ENCODE measurements around the gene GNRHR.

The GNRHR gene

GRCh38 chr4:67770422-67770821 lies 16.2 kb upstream of the GNRHR start:
- no peak overlapping the region for H3K9ac ChIP-seq (ENCODE audit: low read depth, low read length)
- no peaks in the 10 kb centered on the region for H3K27me3 ChIP-seq (ENCODE audit: insufficient read depth, low read length, poor library complexity)
- no peak overlapping the region for H3K4me3 ChIP-seq (ENCODE audit: low read depth in 1 of 2, low read length in 2 of 2)
- H4K20me1 ChIP-seq (ENCODE audit: insufficient read depth, low read length): no peaks in the 10 kb centered on the region
- ATAC-seq (ENCODE audit: insufficient read depth, low read depth) (no peak), DNase-seq (no peak)
- H3K36me3 ChIP-seq (ENCODE audit: insufficient read depth, low read length): no peaks in the 10 kb centered on the region
- no peak overlapping the region for H3K27ac ChIP-seq (ENCODE audit: low read length)
- H3K9me3 ChIP-seq (ENCODE audit: insufficient read depth, low read length, severe bottlenecking): no peaks in the 10 kb centered on the region
- H3K4me1 ChIP-seq (ENCODE audit: insufficient read depth, low read length): no peaks in the 10 kb centered on the region
- H2AFZ ChIP-seq (ENCODE audit: low read depth, low read length): no peak overlapping the region
- no peaks in the 10 kb centered on the region for H3K79me2 ChIP-seq (ENCODE audit: insufficient read depth, low read length)
- TF ChIP-seq CTCF (IDR thresholded peaks at IDR 0.05; ENCODE audit: borderline replicate concordance, extremely low read depth, low read length, poor library complexity, severe bottlenecking) (no peak), EZH2 (IDR thresholded peaks at IDR 0.05; ENCODE audit: borderline replicate concordance, low read depth, low read length, severe bottlenecking) (no peak)
- no peak overlapping the region for H3K4me2 ChIP-seq (ENCODE audit: insufficient read depth, low read length)

GRCh38 chr4:67765928-67766327 lies 11.7 kb upstream of the GNRHR start:
- no peaks in the 10 kb centered on the region for H3K36me3 ChIP-seq (ENCODE audit: insufficient read depth, low read length)
- H3K27me3 ChIP-seq (ENCODE audit: insufficient read depth, low read length, poor library complexity): no peaks in the 10 kb centered on the region
- H3K9me3 ChIP-seq (ENCODE audit: insufficient read depth, low read length, severe bottlenecking): no peaks in the 10 kb centered on the region
- peaks cover 5% of the 10 kb centered on the region; the same call in 1 of the 2 replicates for H3K4me1 ChIP-seq (ENCODE audit: insufficient read depth, low read length)
- no peak overlapping the region for H2AFZ ChIP-seq (ENCODE audit: low read depth, low read length)
- no peak overlapping the region for H3K4me3 ChIP-seq (ENCODE audit: low read depth in 1 of 2, low read length in 2 of 2)
- H3K4me2 ChIP-seq (ENCODE audit: insufficient read depth, low read length): no peak overlapping the region
- no peaks in the 10 kb centered on the region for H3K79me2 ChIP-seq (ENCODE audit: insufficient read depth, low read length)
- DNase-seq (no peak), ATAC-seq (ENCODE audit: insufficient read depth, low read depth) (no peak)
- TF ChIP-seq EZH2 (IDR thresholded peaks at IDR 0.05; ENCODE audit: borderline replicate concordance, low read depth, low read length, severe bottlenecking): no peak
- TF ChIP-seq CTCF (IDR thresholded peaks at IDR 0.05; ENCODE audit: borderline replicate concordance, extremely low read depth, low read length, poor library complexity, severe bottlenecking): no peak
- H3K9ac ChIP-seq (ENCODE audit: low read depth, low read length): no peak overlapping the region
- H4K20me1 ChIP-seq (ENCODE audit: insufficient read depth, low read length): no peaks in the 10 kb centered on the region
- H3K27ac ChIP-seq (ENCODE audit: low read length): no peak overlapping the region

- Histone ChIP-seq H3K9ac (ENCODE audit: low read depth, low read length) (no peak overlapping the region), H3K4me2 (ENCODE audit: insufficient read depth, low read length) (no peak overlapping the region)
These were observed 11.2 kb upstream of the GNRHR start for GRCh38 chr4:67765401-67765800.

More at GRCh38 chr4:67765401-67765800, 11.2 kb upstream of the GNRHR start:
- Histone ChIP-seq H3K4me3 (ENCODE audit: low read depth in 1 of 2, low read length in 2 of 2) (no peak overlapping the region), H3K4me1 (ENCODE audit: insufficient read depth, low read length) (peaks cover 5% of the 10 kb centered on the region; the same call in 1 of the 2 replicates), H3K27ac (ENCODE audit: low read length) (no peak overlapping the region), H3K36me3 (ENCODE audit: insufficient read depth, low read length) (no peaks in the 10 kb centered on the region), H4K20me1 (ENCODE audit: insufficient read depth, low read length) (no peaks in the 10 kb centered on the region), H3K9me3 (ENCODE audit: insufficient read depth, low read length, severe bottlenecking) (no peaks in the 10 kb centered on the region), H3K27me3 (ENCODE audit: insufficient read depth, low read length, poor library complexity) (no peaks in the 10 kb centered on the region), H2AFZ (ENCODE audit: low read depth, low read length) (no peak overlapping the region), H3K79me2 (ENCODE audit: insufficient read depth, low read length) (no peaks in the 10 kb centered on the region)
- no peak for TF ChIP-seq CTCF (IDR thresholded peaks at IDR 0.05; ENCODE audit: borderline replicate concordance, extremely low read depth, low read length, poor library complexity, severe bottlenecking)
- no peak for TF ChIP-seq EZH2 (IDR thresholded peaks at IDR 0.05; ENCODE audit: borderline replicate concordance, low read depth, low read length, severe bottlenecking)
- no peak for ATAC-seq (ENCODE audit: insufficient read depth, low read depth)
- no peak for DNase-seq
